GM12875 (cell line): ENCODE data around the gene FBXO39.

ENCODE experiments used
- H3K4me3 ChIP-seq: one replicate; pipeline ENCODE4 v1.5.1; 2011; ENCODE audit warnings: low read depth, low read length, control low read depth
- CTCF ChIP-seq: IDR thresholded peaks from 2 replicates; pipeline ENCODE4 v1.5.1; 2011; ENCODE audit warnings: low read depth, mild to moderate bottlenecking, control low read depth, inconsistent platforms, low read length, moderate library complexity, borderline replicate concordance; ENCODE audit not compliant: insufficient read depth

The FBXO39 gene

GRCh38 chr17:6793748-6794493, 17.9 kb downstream of the FBXO39 start:
- TF ChIP-seq CTCF: no peak
- no peak overlapping the region for H3K4me3 ChIP-seq

GRCh38 chr17:6796017-6796886, 20.2 kb downstream of the FBXO39 start:
- TF ChIP-seq CTCF: no peak
- H3K4me3 ChIP-seq: no peak overlapping the region

GRCh38 chr17:6796887-6797490, 21.0 kb downstream of the FBXO39 start:
- no peak overlapping the region for H3K4me3 ChIP-seq
- TF ChIP-seq CTCF: no peak

GRCh38 chr17:6797718-6798351, 21.8 kb downstream of the FBXO39 start:
- H3K4me3 ChIP-seq: no peak overlapping the region
- no peak for TF ChIP-seq CTCF

- no peak for TF ChIP-seq CTCF
- H3K4me3 ChIP-seq: no peak overlapping the region
Measured at GRCh38 chr17:6799738-6800137, 23.7 kb downstream of the FBXO39 start.

- no peak for TF ChIP-seq CTCF
- H3K4me3 ChIP-seq: no peak overlapping the region
Measured at GRCh38 chr17:6800422-6801027, 24.5 kb downstream of the FBXO39 start.
